ENCODE results near the gene ICE2.

GRCh38 chr15:60518511-60518910 is 39.6 kb upstream of the ICE2 start:
- TF ChIP-seq CTCF (IDR thresholded peaks at IDR 0.05) = no peak
- TF ChIP-seq POLR2AphosphoS5 (IDR thresholded peaks at IDR 0.05) = no peak
- no peak for TF ChIP-seq POLR2A (IDR thresholded peaks at IDR 0.05)

Data from stomach (tissue), 4 donors.